GM04504 (cell line): ENCODE data around the gene ADAMTSL3.
"Not testable (repeated sequence)": the region's sequence is repeated elsewhere in the genome, so short reads cannot be mapped to it uniquely, and the experiment has no call there.

Experiments used
- DNase-seq: peaks from one replicate; pipeline ENCODE4 v3.0.0-alpha.2; 2012; ENCODE audit warnings: low read depth

ADAMTSL3 gene

GRCh38 chr15:84037301-84037700 lies 383.4 kb downstream of the ADAMTSL3 start:
- no peak for DNase-seq

- DNase-seq = not testable (repeated sequence)
Observed at GRCh38 chr15:84042434-84043056, 388.6 kb downstream of the ADAMTSL3 start.

- no peak for DNase-seq
Observed at GRCh38 chr15:84046064-84046637, 392.2 kb downstream of the ADAMTSL3 start.

- DNase-seq = not testable (repeated sequence)
Observed at GRCh38 chr15:84049480-84049879, 395.6 kb downstream of the ADAMTSL3 start.

GRCh38 chr15:84050076-84050475 lies 396.2 kb downstream of the ADAMTSL3 start:
- no peak for DNase-seq

GRCh38 chr15:84051146-84051545 lies 397.2 kb downstream of the ADAMTSL3 start:
- not testable (repeated sequence) for DNase-seq

GRCh38 chr15:84054544-84054943 lies 400.6 kb downstream of the ADAMTSL3 start:
- DNase-seq = not testable (repeated sequence)

- no peak for DNase-seq
Observed at GRCh38 chr15:84057714-84058331, 403.9 kb downstream of the ADAMTSL3 start.

- DNase-seq = not testable (repeated sequence)
Observed at GRCh38 chr15:84063674-84064073, 409.8 kb downstream of the ADAMTSL3 start.

- not testable (repeated sequence) for DNase-seq
Observed at GRCh38 chr15:84068674-84069073, 414.8 kb downstream of the ADAMTSL3 start.

GRCh38 chr15:84078038-84078437 lies 424.1 kb downstream of the ADAMTSL3 start:
- DNase-seq = not testable (repeated sequence)

GRCh38 chr15:84079325-84079884 lies 425.5 kb downstream of the ADAMTSL3 start:
- not testable (repeated sequence) for DNase-seq

GRCh38 chr15:84079885-84080777 lies 426.2 kb downstream of the ADAMTSL3 start:
- DNase-seq = no peak

- not testable (repeated sequence) for DNase-seq
Observed at GRCh38 chr15:84080778-84081084, 426.8 kb downstream of the ADAMTSL3 start.

- no peak for DNase-seq
Observed at GRCh38 chr15:84081391-84082168, 427.7 kb downstream of the ADAMTSL3 start.

- no peak for DNase-seq
Observed at GRCh38 chr15:84082739-84083138, 428.8 kb downstream of the ADAMTSL3 start.

GRCh38 chr15:84086071-84086470 lies 432.1 kb downstream of the ADAMTSL3 start:
- not testable (repeated sequence) for DNase-seq
